A172 (cell line): ENCODE measurements around the gene EML4. TPM values are rescaled to one million over a fixed set of nuclear protein-coding genes. Genes with fewer than 3 reads are reported as not detected.
"Not testable (repeated sequence)": the region's sequence is repeated elsewhere in the genome, so short reads cannot be mapped to it uniquely, and the experiment has no call there.

Experiments
- DNase-seq: peaks from one replicate; pipeline ENCODE4 v3.0.0-alpha.2; 2015; ENCODE audit warnings: low spot score
- total RNA-seq: library from RNA; depleted of rRNA; stranded (reverse); fragments of >200 nt; shearing (Covaris generic); gene quantifications from 2 replicates; pipeline ENCODE4 v1.2.3, GENCODE V29; 2014

Gene EML4
- total RNA-seq, 1 experiment from 2014 or later, result 42.6 TPM

DNA sequence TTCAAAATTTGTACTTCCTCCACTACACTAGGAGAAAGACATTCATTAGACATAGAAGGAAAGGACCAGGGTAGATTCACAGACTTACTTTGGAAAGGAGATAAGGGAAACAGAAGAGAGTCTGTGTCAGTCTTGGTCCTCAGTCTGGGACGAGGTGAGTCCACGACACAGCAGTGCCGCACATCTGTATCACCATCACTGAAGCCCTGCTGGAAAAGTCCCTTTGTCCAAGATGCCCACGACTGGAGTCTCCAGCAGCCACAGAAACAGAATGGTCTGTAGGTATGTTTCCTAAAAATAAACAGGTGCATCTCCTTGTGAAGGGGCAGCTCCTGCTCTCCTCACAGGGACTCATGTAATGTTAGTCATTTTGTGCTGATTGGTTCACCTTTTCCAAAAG, 164.4 kb downstream of the EML4 start:
- DNase-seq, result no peak

DNA sequence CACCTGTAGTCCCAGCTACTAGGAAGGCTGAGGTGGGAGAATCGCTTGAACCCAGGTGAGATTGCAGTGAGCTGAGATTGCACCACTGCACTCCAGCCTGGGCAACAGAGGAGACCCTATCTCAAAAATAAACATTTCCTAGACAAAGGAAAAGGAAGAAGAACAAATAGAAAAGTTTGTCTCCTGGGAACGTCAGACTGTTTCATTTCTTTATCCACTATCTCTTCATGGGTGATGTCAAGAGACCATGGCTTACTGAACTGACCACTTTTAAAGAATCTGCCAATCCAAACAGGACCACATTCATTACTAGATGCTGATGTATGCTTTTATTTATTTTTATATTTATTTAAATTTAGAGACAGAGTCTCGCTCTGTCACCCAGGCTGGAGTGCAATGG, 165.1 kb downstream of the EML4 start:
- DNase-seq, result no peak

DNA sequence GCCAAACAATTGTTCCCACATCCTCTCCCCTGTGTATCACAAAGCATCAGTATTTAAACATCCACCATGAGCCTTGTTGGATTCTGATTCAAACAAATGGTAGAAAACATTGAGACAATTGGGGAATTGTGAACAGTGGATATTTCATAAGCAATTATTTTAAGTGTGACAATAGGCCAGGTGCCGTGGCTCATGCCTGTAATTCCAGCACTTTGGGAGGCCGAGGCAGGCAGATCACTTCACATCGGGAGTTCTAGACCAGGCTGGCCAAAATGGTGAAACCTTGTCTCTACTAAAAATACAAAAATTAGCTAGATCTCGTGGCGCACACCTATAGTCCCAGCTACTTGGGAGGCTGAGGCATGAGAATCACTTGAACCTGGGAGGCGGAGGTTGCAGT, 165.7 kb downstream of the EML4 start:
- DNase-seq, result not testable (repeated sequence)

DNA sequence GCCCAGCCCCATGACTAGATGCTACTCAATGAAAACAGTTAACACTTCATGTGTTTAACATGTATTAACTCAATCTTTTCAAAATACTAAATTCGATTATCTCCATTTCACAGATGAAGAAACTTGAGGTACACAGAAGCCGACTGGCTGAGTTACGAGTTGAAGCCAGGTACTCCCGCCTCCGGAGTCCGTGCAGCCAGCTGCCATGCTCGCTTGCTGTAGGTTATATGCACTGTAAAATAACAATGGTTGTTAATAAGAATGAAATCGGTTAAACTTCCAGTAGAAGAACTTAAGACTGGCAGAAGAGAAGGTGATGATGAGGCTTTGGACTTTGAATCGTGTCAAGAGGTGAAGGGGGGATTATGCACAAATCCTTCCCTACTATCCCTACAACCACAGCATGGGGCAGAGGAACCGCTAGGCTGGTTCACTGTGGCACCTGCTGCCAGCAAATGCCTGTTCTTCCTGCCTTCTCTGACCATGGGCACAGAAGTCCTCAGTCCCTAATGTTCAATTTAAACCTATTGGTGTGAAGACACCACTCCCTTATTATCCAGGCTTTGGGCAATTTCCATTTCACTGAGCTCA, 166.5 kb downstream of the EML4 start:
- no peak for DNase-seq

DNA sequence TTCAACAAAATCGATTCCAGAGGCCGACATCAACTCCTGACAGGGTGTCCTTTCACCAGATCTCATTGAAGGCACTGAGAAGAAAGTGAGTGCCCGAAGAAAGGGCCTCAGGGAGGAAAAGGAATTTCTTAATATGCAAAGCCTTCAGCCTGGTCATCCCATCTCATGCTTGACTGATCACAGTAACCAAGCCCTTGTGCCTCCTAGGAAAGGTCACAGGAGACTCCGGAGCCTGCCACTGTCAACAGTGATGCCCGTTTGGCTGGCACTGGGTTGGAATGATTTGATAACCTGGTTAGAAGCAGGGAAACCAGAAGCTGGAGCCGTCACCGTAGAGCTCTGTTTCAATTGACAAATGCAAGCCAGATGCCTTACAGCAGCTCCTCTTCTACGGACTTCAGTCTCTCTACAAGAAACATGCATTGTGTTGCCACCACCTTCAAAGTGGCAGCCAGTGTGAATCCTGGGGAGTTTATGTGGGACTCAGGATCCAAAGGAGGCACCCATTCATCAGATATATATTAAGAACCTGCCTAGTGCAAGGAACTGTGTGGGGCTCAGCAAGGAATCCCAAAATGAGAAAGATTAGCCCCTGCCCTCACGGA, 167.3 kb downstream of the EML4 start:
- no peak for DNase-seq

DNA sequence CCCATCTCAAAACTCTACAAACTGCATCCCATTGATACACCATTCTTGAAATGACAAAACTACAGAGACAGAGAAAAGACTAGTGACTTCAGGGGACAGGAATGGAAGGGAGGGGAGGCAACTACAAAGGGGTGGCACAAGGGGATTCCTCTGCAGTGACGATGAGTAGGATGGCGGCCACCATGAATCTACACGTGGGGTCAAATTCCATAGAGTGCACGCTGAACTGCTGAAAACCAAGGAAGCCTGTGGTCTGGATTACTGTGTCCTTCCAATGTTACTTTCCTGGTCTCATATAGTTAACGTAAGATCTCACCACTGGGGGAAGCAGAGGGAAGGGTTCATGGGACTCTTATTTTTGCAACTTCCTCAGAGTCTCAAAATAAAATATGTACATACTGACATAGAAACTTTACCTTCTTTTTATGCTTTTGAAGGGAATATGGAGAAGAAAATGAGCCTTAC, 168.2 kb downstream of the EML4 start:
- DNase-seq, result no peak

DNA sequence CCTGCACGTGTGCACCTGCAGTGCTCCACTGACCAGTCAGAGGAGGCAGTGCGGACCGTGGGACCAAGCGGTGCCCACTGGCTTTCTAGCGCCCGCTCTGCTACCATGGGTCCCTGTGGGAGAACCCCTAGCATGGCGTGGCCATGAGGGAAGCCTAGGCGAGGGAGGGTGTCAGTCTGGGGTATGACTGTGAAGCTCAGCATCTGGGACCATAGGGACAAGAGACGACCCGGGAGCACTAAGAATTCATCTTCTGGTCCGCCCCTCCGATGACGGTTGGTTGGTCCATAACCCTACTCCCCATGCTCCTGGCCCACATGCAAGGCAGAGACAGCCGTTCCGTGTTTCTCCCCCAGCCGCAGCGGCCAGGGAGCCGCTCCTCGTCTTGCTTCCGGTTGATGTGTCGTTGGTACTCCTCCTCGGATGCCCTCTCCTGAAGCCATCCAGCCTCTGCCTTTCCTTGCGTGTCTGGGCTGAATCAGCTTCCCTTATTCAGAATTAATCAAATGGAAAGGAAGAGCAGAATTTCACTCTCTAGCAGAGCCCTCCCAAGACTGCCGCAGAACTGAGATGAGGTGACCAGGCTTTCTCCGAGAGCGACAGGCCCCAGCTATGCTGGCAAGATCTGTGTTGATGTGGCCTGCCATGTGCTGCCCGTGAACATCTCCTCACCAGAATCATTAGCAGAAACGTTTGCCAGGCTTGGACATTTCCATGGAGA, 168.9 kb downstream of the EML4 start:
- no peak for DNase-seq

DNA sequence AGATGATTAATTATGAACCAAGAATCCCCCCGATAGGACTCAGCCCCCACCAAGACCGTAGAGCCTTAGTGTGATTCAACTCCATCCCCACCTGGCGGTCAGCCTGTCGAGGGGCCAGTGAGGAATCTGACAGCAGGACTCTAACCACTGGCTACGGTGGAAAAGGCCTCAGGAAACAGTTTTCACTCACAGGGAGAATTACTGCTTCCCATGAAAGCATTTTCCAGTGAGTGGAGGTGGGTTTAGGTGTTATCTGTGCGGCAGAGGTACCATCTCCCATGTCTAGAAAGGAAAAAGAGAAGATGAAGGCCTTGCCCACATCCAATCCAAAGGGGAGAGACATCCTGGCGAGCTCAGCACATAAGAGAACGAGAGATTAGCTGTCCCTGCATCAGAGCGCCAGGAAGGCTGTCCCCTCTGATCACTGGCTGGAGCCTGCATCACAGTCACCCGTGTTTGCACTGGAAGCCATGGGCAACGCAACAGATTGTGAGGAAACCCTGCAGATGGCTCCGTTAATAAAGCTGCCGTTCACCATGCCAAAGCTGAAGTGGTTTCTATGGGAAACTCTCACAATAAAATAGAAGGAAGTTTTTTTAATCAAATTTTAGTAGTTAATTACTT, 169.5 kb downstream of the EML4 start:
- DNase-seq, result no peak

DNA sequence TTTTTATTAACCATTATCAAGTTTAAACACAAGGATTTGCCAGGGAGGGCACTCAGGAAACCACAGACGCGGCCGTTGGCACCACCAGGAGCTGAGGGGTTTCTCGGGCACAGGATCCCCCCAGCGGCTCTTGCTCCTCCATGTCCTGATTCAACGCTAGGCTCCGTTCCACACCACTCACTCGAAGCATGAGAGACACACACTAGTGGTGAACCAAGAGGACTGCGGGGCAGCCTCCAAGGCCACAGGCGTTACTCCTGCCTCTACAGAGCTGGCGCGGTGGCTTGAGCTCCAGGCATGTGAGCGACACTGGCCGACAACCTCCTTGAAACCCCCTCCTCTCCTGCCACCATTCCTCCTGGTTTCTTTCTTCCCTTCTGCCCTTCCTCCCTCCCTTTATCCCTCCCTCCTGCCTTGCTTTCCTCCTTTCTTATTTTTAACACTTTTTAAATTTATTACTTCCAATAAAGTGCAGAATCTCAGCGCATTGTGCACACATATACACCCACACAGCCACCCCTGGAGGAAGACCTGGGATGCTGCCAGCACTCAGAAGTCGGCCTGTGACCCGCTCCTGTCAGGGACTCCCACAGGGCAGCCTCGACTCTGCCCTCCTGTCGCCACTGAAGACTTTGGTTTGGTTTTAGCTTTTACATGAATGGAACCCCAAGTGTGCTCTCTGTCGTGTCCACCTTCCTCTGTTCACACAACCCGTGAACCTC, 170.2 kb downstream of the EML4 start:
- no peak for DNase-seq

DNA sequence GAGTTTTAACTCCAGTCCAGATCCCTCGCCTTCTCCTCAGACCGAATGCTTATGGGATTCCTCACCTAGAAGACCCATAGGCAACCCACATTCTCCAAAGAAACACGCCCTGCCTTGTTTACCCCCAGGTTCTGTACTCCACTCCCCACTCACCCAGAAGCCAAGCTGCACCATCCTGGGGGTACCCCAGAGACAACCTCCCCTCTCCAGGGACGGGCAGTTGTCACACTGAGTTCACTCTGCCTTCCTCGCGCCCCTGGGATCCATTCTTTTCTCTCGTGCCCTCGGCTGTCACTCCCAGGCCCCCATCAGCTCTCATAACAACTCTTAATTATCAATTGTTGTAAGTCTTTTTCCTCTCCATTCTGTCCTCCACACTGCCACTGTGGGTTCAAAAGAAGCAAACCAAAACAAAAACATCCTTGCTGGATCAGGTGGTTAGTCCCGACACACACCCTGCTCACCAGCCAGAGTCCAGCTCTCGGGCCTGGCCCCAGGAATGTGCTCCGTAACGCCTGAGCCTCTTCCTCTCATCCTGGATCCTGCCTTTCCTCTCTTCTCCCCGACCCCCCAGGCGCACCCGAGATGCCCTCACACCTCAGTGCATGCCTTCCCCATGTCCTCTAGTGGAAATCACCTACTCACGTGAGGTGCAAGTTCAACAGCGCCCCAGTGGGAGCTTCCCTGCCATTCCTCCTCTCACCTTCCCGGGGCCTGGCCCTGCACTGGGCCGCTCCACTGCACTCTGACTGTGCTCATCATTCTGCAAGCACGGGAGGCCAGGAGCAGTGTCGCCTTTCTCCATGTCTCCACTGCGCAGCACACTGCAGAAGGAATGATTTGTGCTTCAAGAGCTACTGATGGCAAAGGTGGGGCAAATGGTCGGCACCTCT, 171.1 kb downstream of the EML4 start:
- DNase-seq, result no peak

DNA sequence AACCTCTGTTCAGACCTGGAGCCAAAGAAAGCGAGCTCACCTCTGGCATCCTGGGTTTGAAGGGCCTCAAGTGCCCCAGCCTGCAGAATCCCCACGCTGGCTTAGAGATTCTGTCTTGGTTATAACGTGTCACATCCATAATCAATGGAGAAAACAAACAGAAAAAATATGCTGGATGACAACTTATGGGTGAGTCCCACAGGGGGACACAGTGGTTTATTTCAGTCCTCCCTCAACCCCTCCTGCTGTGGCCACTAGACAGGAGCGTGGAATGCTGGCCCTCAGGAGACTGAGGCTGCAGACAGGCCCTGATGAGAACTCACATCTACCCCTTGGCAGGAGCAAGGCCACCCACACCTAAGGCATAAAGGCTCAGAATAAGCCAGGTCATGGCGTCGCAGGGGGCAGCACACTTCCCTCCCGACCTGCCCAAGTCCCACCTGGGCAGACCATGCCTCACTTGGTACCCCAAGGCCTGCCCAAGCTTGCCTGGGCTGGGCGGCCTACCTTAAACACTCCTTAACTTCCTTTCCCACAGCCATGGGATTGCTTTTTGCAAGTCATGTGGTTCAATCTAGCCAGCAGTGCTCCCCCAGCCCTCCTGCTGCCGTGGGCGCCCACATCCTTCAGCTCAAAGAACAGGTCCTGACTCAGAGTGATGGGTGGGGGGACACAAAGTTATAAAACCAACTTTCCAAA, 171.9 kb downstream of the EML4 start:
- DNase-seq, result no peak

DNA sequence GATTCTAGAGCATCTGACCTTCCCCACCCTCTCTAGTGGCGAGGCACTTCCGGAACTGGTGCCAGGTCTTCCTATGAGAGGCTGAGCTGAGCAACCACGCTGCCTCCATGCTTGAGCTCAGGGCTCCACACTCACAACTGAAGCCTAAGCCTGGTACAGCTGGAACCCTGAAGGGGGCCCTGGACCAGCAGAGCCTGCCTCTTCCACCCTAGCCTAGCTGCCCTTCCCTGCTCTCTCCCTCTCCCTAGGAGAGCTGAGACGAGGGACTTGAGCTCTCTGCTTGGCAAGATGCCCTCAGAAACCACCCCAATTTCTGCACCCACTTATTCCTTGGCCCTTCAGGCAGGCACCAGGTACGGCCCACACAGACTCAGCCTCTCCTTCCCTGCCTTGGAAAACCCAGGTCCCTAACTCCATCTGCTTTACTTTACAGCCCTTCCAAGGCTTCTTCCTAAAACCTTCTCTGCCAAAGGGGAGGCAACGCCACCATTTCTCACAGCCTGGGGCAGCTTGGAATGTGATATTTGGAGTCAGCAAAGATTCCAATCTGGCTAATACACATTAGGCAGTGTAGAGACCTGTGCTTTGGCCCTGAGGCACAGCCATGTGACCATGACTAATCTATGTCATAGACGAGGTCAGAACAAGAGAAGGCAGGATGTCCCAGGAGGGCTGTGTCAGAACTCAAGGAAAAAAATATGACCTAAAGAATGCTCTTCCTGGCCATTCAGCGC, 173.1 kb downstream of the EML4 start:
- DNase-seq, result peak; percentile 95

DNA sequence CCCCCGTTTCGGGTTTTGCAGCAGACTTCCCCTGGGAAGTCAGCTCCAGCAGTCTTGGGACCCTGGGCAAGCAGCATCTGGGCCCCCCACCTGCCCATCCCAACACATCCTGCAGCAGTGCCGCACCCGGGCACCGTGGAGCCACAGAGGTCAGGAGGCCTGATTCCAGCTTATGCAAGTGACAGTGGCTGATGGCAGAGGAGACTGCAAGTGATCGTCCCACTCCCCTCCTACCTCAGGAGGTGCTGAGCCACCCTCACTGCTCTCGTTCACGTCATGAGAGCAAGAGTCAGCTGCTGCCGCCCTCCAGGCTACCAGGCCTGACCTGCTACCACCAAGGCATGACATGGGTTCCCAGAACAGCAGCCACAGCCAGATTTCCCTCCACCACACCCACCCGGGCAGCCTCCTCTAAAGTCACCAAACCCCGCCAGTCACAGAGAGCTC, 173.7 kb downstream of the EML4 start:
- no peak for DNase-seq

DNA sequence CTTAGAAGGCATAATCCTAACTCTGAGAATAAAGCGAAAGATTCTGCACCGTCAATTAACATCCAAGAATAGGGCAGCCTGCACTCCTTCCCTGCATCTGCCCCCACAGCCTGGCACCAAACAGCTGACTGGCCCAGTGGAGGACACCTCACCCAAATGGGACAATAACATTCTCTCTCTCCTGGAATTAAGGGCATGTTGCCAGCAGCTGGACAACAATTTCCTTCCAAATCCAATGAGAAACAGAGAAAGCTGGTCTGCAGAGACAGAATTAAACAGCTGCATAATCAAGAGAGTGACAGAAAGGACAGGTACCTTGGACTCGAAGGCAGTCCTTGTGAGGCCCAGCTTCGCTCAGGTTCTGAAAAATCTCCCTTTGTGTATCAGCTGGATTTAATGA, 176.8 kb downstream of the EML4 start:
- no peak for DNase-seq

DNA sequence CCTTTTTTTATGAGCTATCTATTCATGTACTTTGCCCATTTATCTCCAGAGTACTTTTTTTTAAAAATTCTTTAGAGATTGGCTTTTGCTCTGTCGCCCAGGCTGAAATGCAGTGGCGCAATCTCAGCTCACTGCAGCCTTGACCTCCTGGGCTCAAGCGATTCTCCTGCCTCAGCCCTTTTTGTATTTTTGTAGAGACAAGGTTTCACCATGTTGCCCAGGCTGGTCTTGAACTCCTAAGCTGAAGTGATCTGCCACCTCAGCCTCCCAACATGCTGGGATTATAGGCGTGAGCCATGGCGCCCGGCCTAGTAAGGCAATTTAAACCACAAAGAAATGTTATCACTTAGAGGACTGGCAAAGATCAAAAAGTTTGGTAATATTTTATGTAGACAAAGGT, 177.7 kb downstream of the EML4 start:
- not testable (repeated sequence) for DNase-seq

DNA sequence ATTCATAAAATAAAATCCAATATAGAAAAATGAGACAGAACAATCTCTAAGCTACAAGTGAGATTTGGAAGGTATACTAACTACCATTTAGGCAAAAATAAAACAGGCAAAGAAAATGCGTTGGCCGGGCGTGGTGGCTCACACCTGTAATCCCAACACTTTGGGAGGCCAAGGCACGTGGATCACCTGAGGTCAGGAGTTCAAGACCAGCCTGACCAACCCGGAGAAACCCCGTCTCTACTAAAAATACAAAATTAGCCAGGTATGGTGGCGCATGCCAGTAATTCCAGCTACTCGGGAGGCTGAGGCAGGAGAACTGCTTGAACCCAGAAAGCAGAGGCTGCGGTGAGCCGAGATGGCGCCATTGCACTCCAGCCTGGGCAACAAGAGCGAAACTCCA, 178.4 kb downstream of the EML4 start:
- DNase-seq, result not testable (repeated sequence)

DNA sequence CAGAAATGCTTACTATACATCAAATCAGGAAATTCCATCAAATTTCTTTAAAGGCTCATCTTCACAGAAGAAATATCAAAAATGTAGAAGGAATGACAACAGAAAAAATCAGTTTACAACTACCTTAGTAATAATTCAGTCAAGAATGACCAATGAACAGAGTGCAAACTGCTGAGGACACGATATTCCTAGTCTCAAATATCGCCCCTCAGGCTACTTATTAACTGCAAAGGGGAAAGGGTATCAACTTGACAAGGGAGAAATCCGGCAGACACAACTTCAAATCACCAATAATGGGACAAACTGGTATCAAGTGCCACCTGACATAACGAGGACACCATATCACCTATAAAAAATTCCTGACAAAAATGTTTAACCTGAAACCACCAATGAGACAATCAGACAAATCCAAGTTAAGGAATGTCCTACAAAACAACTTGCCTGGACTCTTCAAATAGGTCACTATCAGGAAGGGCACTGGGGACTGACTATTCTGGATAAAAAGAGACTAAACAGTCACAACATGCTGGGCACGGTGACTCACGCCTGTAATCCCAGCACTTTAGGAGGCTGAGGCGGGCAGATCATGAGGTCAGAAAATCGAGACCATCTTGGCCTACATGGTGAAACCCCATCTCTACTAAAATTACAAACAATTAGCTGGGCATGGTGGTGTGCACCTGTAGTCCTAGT, 179.1 kb downstream of the EML4 start:
- DNase-seq, result no peak

DNA sequence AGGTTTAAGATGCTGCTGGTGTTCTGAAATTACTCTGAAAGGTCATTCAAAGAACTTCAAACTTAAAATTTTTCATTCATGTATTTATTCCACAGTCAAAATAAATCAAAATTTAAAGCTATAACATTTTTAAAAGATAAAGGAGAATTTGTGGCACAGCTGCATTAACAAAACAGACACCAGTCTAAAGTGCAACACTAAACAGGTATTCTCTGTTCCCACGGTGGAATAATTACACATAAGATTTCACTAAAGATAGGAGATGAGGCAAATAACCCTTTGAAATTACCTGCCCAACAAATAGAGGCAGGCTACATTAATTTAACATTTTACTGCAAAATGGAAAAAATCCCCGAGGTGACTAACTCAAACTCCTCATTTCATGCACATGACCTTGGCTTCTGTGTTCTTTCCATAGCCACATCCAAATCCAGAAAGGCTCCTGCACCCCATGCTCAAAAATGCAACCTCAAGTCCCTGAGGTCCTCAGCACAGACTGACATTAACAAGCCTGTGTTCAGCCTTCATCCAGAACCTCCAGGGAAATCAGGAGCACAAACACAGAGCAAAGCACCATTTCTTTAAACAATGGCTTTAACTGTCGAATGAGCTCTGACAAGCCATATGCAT, 181.4 kb downstream of the EML4 start:
- no peak for DNase-seq

DNA sequence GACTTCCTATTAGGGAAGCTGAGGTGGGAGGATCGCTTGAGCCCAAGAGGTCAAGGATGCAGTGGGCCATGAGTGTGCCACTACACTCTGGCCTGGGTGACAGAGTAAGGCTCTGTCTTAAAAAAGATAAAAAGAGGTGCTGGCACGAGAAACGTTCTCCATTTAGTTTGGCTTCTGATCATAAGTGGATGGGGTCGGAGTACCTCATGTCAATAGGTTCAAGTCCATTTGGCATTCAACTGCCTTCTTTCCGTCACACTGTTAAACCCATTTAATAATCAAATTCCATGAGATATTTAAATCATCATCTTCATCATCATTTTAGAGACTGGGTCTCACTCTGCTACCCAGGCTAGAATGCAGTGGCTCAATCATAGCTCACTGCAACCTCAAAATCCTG, 182.7 kb downstream of the EML4 start:
- DNase-seq, result no peak
